Lower leg skin (tissue), 3 donors: ENCODE measurements around the gene SCNN1B.

Experiments
- POLR2A ChIP-seq, 2 donors: fragments of 450-650 bp; IDR thresholded peaks; one replicate each; pipeline ENCODE4 v1.6.1; 2016 to 2017; ENCODE audit warnings: antibody characterized with exemption in 2 of 2, mild to moderate bottlenecking in 1 of 2, moderate library complexity in 1 of 2
- TF ChIP-seq, protein P1 (sequence below), 3 donors: fragments of 450-650 bp; IDR thresholded peaks; one replicate each; pipeline ENCODE4 v1.5.1; 2016; ENCODE audit warnings: antibody characterized with exemption in 3 of 3, mild to moderate bottlenecking in 3 of 3, moderate library complexity in 2 of 3

DNA sequence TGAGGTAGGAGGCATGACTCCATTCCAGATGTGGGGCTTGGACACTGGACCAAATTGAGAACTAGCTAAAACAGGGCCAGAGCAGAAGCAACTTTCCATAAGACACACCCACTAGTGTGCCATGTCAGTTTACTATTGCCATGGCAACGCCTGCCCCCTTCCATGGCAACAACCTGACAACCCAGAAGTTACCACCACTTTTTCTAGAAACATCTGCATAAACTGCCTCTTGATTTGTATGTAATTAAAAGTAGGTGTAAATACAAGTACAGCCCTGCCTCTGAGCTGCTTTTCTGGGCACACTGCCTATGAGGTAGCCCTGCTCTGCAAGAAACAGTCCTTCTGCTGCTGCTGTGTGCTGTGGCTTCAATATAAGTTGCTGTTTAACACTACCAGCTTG, 19.5 kb upstream of the SCNN1B start:
- TF ChIP-seq, protein P1, sequence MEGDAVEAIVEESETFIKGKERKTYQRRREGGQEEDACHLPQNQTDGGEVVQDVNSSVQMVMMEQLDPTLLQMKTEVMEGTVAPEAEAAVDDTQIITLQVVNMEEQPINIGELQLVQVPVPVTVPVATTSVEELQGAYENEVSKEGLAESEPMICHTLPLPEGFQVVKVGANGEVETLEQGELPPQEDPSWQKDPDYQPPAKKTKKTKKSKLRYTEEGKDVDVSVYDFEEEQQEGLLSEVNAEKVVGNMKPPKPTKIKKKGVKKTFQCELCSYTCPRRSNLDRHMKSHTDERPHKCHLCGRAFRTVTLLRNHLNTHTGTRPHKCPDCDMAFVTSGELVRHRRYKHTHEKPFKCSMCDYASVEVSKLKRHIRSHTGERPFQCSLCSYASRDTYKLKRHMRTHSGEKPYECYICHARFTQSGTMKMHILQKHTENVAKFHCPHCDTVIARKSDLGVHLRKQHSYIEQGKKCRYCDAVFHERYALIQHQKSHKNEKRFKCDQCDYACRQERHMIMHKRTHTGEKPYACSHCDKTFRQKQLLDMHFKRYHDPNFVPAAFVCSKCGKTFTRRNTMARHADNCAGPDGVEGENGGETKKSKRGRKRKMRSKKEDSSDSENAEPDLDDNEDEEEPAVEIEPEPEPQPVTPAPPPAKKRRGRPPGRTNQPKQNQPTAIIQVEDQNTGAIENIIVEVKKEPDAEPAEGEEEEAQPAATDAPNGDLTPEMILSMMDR (IDR thresholded peaks at IDR 0.05): no peak
- no peak for TF ChIP-seq POLR2A (IDR thresholded peaks at IDR 0.05)
